ENCODE results near the gene SNX13.

Gene SNX13, protein sequence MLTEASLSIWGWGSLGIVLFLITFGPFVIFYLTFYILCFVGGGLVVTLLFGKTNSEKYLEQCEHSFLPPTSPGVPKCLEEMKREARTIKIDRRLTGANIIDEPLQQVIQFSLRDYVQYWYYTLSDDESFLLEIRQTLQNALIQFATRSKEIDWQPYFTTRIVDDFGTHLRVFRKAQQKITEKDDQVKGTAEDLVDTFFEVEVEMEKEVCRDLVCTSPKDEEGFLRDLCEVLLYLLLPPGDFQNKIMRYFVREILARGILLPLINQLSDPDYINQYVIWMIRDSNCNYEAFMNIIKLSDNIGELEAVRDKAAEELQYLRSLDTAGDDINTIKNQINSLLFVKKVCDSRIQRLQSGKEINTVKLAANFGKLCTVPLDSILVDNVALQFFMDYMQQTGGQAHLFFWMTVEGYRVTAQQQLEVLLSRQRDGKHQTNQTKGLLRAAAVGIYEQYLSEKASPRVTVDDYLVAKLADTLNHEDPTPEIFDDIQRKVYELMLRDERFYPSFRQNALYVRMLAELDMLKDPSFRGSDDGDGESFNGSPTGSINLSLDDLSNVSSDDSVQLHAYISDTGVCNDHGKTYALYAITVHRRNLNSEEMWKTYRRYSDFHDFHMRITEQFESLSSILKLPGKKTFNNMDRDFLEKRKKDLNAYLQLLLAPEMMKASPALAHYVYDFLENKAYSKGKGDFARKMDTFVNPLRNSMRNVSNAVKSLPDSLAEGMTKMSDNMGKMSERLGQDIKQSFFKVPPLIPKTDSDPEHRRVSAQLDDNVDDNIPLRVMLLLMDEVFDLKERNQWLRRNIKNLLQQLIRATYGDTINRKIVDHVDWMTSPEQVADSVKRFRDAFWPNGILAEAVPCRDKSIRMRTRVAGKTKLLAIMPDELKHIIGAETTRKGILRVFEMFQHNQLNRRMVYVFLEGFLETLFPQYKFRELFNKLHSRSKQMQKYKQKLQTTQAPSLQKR

DNA sequence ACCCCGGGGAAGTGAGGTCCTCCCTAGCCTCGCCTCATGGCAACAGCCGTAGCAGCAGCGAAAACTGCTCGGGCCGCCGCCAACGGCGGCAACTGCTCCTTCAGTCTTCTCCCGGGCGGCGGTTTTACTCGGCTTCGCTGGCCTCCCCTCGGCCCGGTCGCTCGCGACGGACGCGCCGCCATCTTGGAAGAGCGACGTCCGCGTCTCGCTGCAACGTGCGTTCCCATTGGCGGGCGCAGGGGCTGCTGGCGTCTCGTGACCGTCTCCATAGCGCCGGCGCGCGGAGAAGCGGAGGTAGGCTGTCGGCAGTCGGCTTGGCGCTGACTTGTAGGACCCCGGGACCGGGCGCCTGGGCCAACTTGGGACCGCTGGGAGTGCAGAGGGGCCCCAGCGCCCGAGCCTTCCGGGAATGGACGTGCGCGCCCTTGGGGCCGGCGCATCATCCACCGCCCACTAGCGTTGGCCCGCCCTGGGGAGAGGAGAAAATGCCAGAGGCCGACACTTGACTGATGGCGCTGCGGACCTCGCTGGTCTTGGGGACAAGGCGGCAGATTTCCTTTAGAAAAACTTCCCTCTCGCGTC, at the start of gene SNX13:
Gene SNX13, minus strand, starts transcription at position 193 of the 582 bp plus-strand sequence. CDS start 199 bp downstream, outside the sequence.
- DNase-seq: peak in 1 of 2 experiments; percentile 58

- DNase-seq: no peak
Observed at GRCh38 chr7:17989546-17989945, 49.3 kb upstream of the SNX13 start.

DNA sequence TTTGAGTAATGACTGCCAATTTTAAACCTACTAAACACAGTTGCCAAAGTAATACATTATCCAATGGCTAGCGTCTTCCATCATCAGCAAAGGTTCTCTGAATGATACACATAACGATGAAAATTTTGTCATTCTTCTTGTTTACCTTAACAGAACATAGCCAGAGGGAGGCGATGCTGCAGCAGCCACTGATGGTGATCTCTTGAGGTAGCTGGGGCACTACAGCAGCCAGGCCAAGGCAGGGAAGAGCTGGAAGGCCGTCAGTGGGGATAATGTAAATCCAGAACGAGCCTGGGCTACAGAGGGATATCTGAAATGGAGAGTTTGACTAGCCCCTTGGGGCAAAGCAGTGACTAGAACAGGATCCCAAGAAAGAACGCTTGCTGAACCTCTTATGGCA, 48.6 kb upstream of the SNX13 start:
- no peak for DNase-seq

GRCh38 chr7:17988141-17988540, 47.8 kb upstream of the SNX13 start:
- DNase-seq: no peak

- no peak for DNase-seq
Observed at GRCh38 chr7:17986851-17987250, 46.6 kb upstream of the SNX13 start.

DNA sequence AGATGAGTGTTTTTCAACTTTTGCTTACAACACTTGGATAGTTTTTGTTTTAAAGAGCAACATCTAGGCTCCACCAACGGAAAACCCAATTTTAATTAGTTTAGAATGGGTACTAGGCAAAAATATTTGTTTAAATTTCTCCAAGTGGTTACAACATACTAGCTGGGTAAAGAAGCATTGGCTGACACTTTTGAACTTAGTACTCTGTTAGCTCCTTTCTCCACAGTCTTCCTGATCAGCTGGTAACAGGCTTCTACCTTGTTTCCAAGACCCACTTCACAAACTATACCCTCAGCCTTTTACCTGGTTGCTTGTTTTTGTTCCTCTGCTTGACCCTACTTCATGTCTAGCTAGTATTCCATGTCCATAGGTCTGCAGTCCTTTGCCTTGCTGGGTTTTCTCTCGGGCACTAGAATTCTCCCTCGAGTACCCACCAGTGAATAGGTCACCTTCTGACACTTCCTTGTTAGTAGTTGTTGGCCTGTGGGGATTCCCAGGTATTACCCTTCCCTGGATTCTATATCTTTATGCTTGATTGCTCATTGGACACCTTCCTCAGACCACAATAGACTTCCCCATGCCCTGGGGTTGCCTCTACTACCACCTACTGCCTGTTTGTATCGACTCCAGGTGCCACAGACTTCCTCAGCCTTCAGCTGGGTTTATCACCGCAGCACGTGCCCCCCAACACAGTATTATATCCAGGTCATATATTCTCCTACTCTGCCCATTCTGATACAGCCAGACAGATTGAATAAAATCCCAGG, 45.4 kb upstream of the SNX13 start:
- no peak for DNase-seq

DNA sequence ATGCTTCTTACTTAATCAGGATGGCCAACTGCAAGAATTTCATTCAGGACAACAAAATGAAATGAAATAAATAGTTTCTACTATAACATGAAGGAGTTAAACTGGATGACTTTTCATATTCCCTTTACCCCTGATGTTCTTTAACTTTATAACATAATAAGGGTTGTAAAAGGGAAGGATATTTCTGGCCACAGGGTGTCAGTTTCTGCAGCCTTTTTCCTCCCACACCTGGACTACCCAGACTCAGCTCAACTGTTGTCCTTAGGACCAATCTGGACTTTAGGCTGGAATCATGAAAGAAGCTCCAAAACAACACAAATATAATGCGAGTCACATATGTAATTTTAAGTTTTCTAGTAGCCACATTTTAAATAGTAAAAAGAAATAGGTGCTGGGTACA, 44.0 kb upstream of the SNX13 start:
- DNase-seq: no peak

DNA sequence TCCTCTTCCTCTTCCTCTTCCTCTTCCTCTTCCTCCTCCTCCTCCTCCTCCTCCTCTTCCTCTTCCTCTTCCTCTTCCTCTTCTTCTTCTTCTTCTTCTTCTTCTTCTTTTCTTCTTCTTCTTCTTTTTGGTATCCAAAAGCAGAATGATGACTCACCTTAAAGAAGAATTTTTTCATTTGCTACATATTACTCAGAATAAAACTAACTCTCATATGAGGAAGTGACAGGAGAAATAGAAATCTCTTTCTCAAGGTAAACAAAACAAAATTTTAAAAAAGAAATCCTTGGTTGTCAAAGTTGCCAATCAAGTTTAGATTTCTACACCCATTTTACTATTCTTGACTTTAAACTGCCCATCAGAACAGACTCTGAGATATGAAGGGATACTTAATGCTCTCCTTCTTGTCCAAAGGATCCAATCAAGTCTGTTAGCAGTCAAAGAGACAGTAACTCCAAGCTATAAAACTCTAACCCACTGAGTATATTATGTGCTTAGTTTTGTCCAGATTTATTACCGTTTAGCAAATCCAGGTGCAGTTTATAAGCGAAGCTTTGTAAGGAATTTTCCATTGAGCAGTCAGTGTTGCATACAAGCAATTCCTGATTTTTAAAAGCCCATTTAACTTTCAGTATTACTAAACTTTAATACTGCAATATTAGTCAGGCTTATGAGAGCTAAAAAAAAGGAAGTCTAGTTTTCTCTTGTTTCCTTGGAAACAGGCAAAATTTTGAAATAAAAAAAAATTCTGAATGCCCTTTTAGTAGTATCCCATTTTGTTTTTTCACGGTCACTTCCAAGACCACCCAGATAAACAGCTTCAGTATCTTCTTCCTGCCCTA, 43.1 kb upstream of the SNX13 start:
- DNase-seq: no peak

DNA sequence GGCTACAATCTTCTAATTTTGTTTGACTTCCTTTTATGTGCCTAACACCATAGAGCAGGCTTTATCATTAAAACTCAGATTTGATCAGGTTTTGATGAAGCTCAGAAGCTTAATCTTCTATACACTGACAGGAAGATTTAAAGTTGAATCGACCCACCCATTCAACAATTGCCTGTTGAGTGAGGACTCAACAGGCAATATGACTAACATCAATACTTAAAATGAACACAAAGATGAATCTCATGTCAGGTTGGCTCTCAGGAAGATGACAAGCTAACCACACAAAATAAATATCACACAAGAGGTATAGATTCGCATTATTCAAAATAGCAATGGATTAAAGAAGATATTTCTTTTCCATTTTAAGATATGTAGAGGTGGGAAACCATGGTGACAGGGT, 36.7 kb upstream of the SNX13 start:
- DNase-seq: no peak

DNA sequence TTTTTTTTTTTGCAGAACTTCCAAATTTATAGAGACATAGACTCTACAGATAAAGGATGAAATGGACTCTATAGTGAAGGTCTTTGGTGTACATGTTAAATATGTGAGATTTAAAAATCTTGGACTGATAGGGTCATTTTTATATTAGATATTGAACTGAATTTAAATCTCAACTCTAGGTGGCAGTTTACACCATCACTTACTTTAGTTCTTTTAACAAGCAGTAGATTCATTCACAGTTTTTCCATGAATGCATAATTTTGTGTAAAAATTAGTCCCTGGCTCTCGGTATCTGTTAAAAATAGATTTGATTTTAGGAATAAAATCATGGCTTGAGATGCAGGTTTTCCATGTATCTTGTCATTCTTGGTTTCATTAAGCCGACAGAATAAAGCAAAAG, 31.1 kb upstream of the SNX13 start:
- DNase-seq: no peak

GRCh38 chr7:17968791-17969715, 28.8 kb upstream of the SNX13 start:
- DNase-seq: no peak

- no peak for DNase-seq
Observed at GRCh38 chr7:17966706-17967105, 26.4 kb upstream of the SNX13 start.

DNA sequence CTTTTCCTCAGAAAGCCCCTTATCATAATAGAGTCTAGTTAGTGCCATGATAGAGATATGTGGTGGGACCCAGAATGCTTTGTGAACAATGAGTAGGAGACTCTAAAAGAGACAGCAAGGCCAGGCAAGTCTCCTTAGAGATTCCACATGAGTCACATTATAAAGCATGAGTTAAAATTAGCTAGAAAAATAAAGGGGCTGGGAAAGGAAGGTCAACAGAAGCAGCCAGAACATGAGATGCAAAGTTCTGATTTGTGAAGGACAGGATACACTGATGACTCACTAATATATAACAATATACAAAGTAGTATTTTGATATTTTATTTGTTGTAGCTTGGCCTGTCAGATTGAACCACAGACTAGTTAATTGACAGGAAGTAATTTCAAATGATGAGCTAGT, 25.3 kb upstream of the SNX13 start:
- DNase-seq: no peak

DNA sequence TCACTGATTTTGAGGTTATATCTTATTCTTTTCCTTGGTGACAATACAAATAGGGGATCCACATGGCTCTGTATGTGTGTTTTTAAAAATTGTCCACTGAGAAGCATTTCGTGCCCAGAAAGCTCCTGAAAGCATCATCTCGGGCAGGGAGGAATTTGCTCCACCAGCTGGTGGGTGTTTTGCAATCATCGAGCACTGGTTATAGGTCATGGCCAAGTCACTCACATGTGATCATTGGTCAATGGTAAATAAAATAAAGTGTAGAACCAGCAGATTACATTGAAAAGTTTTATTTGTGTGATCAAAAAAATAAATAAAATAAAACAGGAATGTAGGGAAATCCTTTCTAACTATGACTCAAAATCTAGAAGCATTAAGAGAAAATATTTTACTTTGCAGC, 23.0 kb upstream of the SNX13 start:
- DNase-seq: no peak

DNA sequence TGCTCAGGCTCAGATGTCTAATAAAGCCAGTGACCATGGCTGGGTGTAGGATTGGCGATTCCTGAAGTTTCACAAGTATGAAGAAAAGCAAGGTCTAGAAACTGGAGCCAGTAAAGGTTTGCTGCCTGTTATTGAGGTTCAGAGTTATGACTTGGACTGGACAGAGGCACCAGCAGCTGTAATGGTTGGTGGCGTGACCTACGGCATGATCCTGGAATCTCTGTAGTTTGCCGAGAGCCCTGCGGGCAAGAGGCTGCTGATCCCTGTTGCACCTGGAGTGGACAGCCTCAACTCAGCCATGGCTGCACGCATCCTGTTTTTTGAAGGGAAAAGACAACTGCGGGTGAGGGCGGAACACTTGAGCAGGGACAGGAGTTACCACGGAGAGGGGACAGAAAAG, 22.4 kb upstream of the SNX13 start:
- DNase-seq: no peak

- DNase-seq: no peak
Observed at GRCh38 chr7:17957871-17958270, 17.6 kb upstream of the SNX13 start.

DNA sequence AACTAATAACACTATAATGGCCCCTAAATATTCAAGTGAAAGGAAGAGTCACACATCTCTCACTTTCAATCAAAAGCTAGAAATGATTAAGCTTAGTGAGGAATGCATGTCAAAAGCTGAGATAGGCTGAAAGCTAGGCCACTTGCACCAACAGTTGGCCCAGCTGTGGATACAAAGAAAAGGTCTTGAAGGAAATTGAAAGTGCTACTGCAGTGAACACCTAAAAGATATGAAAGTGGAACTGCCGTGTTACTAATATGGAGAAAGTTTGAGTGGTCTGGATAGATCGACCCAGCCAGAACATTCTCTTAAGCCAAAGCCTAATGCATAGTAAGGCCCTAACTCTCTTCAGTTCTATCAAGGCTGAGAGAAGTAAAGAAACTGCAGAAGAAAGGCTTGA, 12.1 kb upstream of the SNX13 start:
- no peak for DNase-seq

DNA sequence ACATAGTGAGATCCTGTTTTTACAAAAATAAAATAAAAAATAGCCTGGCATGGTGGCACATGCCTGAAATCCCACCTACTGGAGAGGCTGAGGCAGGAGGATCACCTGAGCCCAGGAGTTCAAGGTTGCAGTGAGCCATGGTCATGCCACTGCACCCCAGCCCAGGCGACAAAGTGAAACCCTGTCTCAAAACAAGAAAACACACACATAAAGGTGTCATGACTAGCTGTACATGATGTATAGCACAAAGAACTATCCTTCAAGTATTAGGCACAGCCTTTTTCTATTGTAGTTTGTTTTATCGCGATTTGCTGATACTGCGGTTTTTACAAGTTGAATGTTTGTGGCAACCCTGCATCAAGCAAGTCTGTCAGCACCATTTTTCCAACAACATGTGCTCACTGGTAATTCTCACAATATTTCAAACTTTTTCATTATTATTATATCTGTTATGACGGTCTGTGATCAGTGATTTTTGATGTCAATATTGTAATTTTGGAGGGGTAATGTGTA, 11.5 kb upstream of the SNX13 start:
- DNase-seq: no peak

GRCh38 chr7:17948526-17949238, 8.4 kb upstream of the SNX13 start:
- DNase-seq: no peak

DNA sequence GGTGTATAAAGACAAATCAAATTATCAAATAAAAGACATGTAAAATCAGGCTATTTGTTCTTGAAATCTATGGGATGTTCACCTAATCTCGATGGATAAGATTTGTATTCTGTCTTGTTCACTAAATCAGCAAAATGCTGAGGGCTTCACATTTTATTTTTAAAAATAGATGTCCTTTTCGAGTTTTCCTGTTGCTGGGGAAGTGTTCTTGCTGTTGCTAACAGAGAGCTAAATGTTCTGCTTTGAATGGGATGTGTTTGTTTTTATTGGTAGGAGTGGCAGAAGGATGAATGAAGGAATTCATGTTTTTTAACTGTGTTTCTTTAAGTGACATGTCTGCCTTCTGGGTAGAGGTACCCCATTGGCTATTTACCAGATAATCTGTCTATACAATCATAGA, 7.3 kb upstream of the SNX13 start:
- no peak for DNase-seq
